Measurements from ENCODE around the gene ETV1. TPM values are rescaled to one million over a fixed set of nuclear protein-coding genes. Genes with fewer than 3 reads are reported as not detected.

Gene ETV1
- total and polyA plus RNA-seq, 9 of the 15 experiments (the other 6 are each of a cell fraction or from before 2014, with no cell fraction given): 7.2 to 27.4 (median 14.0) TPM

GRCh38 chr7:13988065-13988464 lies 1.4 kb downstream of the ETV1 start (continued):
- TF ChIP-seq ZBTB7A (IDR thresholded peaks at IDR 0.05; ENCODE audit: borderline replicate concordance, control insufficient read depth, low read depth, low read length) (no peak), FOXO4 (CRISPR knock-in tag; IDR thresholded peaks at IDR 0.05) (no peak), MCM2 (IDR thresholded peaks at IDR 0.05; ENCODE audit: low read depth) (no peak), HMG20B (CRISPR knock-in tag; IDR thresholded peaks at IDR 0.05) (no peak), ZNF699 (CRISPR knock-in tag; IDR thresholded peaks at IDR 0.05; ENCODE audit: insufficient replicate concordance) (no peak), ZBTB12 (CRISPR knock-in tag; IDR thresholded peaks at IDR 0.05) (no peak), EZH2 (IDR thresholded peaks at IDR 0.05; ENCODE audit: borderline replicate concordance, low read depth, low read length) (no peak), ZNF175 (CRISPR knock-in tag; IDR thresholded peaks at IDR 0.05; ENCODE audit: low read depth) (no peak), NBN (IDR thresholded peaks at IDR 0.05; ENCODE audit: low read depth) (peak; percentile 21; the same call in 1 of the 2 replicates), ZNF740 (CRISPR knock-in tag; IDR thresholded peaks at IDR 0.05) (no peak), ZNF740 (tag; IDR thresholded peaks at IDR 0.05) (no peak; a peak in 1 of 4 replicates), U2AF2 (optimal IDR thresholded peaks at IDR 0.05; ENCODE audit: low read depth, low read length) (no peak), ZNF584 (CRISPR knock-in tag; IDR thresholded peaks at IDR 0.05; ENCODE audit: low read depth) (no peak), HDAC3 (IDR thresholded peaks at IDR 0.05; ENCODE audit: borderline replicate concordance, partially characterized antibody) (peak; percentile 38), HDAC1 (IDR thresholded peaks at IDR 0.05) (peak in 1 of 2 experiments; percentile 83; a peak in 2 of 4 replicates), NFRKB (IDR thresholded peaks at IDR 0.05; ENCODE audit: low read depth) (0 out of 2 replicates have a peak, but pooled peaks have one; percentile 22)
